HL-60 (cell line): ENCODE measurements around the gene CYS1.
A peak's percentile ranks its signal among the peaks of the same experiment; 100 is the strongest.

Experiments used
- DNase-seq, 2 experiments: peaks; one replicate each; pipeline ENCODE4 v3.0.0-alpha.2; 2010 to 2020; ENCODE audit warnings: low read depth in 1 of 2, low spot score in 1 of 2
- H3K27ac ChIP-seq: fragments of 250-450 bp; sonication (Bioruptor Pico); replicated peaks from 2 replicates; pipeline ENCODE4 v1.5.1; 2020; ENCODE audit warnings: mild to moderate bottlenecking, moderate library complexity
- H3K27me3 ChIP-seq: fragments of 250-450 bp; sonication (Bioruptor Pico); 2 replicates; pipeline ENCODE4 v1.5.1; 2021; ENCODE audit warnings: mild to moderate bottlenecking, moderate library complexity; ENCODE audit not compliant: insufficient read depth, poor library complexity, severe bottlenecking
- H3K4me3 ChIP-seq: replicated peaks from 2 replicates; pipeline ENCODE4 v1.5.1; 2011; ENCODE audit warnings: mild to moderate bottlenecking, control low read depth, low read length; ENCODE audit not compliant: insufficient read depth
- CTCF ChIP-seq: IDR thresholded peaks from one replicate; pipeline ENCODE4 v1.5.1; 2011; ENCODE audit warnings: low read length, control low read depth, inconsistent platforms; ENCODE audit not compliant: insufficient read depth
- GABPA ChIP-seq: IDR thresholded peaks from 2 replicates; pipeline ENCODE4 v1.6.1; 2012; ENCODE audit warnings: low read depth
- POLR2AphosphoS5 ChIP-seq: IDR thresholded peaks from 2 replicates; pipeline ENCODE4 v1.6.1; 2012; ENCODE audit warnings: low read depth
- REST ChIP-seq: IDR thresholded peaks from 2 replicates; pipeline ENCODE4 v1.6.1; 2012; ENCODE audit warnings: low read depth; ENCODE audit not compliant: insufficient replicate concordance
- SPI1 ChIP-seq: IDR thresholded peaks from 2 replicates; pipeline ENCODE4 v1.6.1; 2012; ENCODE audit warnings: low read depth, mild to moderate bottlenecking, borderline replicate concordance

The CYS1 gene

GRCh38 chr2:10126632-10127026 lies 46.4 kb upstream of the CYS1 start:
- no peak for DNase-seq
- no peak overlapping the region for H3K4me3 ChIP-seq
- H3K27me3 ChIP-seq: no peaks in the 10 kb centered on the region
- TF ChIP-seq REST: no peak
- no peak for TF ChIP-seq POLR2AphosphoS5
- no peak for TF ChIP-seq CTCF
- no peak for TF ChIP-seq GABPA
- no peak for TF ChIP-seq SPI1
- no peak overlapping the region for H3K27ac ChIP-seq

DNA sequence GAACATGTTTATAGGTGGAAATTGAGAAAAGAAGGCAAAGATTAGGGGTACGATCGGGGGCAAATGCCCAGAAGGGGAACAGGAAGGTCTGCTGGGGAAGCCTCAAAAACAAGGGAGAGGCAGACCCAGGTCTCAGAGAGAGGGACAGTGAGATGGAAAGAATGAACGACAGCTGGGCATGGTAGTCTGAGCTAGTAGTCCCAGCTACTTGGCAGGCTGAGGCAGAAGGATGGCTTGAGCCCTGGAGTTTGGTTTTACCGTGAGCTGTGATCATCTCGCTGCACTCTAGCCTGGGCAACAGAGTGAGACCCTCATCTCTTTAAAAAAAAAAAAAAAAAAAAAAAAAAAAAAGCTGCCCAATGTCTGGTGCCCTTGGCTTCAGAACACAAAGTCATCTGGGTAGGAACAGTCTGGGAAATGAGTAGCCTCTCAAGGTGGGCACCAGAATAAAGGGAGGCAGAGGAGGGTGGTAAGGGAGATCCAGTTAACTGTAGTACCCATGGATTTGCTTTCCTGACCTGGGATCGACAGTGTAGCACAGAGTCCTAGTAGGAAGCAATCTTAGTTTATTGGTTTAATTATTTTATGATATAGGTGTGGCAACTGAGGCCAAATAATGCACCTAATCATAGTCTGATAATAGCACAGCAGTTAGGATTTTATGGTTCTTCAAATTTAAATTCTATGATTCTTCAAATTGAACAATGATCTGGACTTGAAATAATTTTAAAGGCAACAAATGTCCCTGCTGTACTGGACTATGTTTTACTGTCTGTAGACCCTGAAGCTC lies 45.8 kb upstream of the CYS1 start:
- no peak overlapping the region for H3K4me3 ChIP-seq
- H3K27ac ChIP-seq: peak overlapping the region; percentile 98; the same call in 1 of the 2 replicates

GRCh38 chr2:10124538-10125045 lies 44.4 kb upstream of the CYS1 start:
- Histone ChIP-seq H3K27me3 (no peaks in the 10 kb centered on the region), H3K4me3 (peak overlapping the region; percentile 63), H3K27ac (peak overlapping the region; percentile 98)
- DNase-seq: peak in 1 of 2 experiments; percentile 72
- no peak for TF ChIP-seq GABPA
- TF ChIP-seq POLR2AphosphoS5: no peak

More for the DNA sequence above, 45.8 kb upstream of the CYS1 start:
- TF ChIP-seq POLR2AphosphoS5 (peak; percentile 42; the same call in 1 of the 2 replicates), SPI1 (no peak)
- DNase-seq: no peak
- H3K27me3 ChIP-seq: no peaks in the 10 kb centered on the region

GRCh38 chr2:10123281-10123680 lies 43.1 kb upstream of the CYS1 start:
- peak overlapping the region; percentile 98 for H3K27ac ChIP-seq
- H3K4me3 ChIP-seq: peak overlapping the region; percentile 63
- TF ChIP-seq GABPA (no peak), REST (no peak), POLR2AphosphoS5 (no peak), CTCF (no peak), SPI1 (no peak)
- DNase-seq: no peak
- no peaks in the 10 kb centered on the region for H3K27me3 ChIP-seq
